Stimulated activated CD4-positive, alpha-beta T cell treated with anti-CD3 and anti-CD28 coated beads, Interleukin-1b, Interleukin-23, amount 100 ng/mL, for 24 hours (primary cell): ENCODE measurements around the gene ZBTB48.

Source experiments
- DNase-seq, 4 experiments: peaks; one replicate each; pipeline ENCODE4 v3.0.0-alpha.2; 2020; ENCODE audit warnings: low read depth in 4 of 4, low spot score in 1 of 4

Gene ZBTB48

DNA sequence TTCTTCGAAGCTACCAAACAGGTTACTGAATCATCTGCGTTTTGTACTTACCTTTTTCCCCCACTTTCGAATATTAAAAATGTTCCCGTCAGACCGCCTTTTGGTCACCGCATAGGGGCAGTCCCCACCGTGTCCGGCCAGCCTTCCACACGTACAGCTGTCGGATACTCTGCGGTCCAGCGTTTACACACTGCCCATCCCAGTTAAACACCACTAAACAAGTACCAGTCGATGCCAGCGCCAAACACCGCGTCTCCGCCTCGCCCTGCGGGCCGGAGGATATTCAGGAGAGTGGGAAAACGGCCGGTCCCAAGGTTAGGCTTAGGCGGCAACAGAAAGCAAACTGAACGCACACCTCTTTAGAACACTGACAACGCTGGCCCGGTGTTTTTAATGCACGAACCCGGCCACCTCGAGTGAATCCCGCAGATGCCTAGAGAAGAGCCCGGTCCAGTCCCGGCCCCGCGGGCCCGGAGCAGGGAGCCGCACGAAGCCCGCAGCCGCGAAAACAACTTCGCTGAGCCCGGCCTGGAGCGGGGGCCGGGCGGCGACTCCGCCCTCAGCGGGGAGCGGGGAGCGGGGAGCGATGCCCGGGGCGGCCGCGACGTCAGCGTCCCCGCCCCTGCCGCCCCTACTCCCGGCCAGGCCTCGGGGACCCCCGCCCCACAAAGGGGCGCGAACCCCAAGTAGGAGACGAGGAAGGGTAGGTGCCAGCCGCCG, 33.0 kb downstream of the ZBTB48 start:
- DNase-seq: no peak

DNA sequence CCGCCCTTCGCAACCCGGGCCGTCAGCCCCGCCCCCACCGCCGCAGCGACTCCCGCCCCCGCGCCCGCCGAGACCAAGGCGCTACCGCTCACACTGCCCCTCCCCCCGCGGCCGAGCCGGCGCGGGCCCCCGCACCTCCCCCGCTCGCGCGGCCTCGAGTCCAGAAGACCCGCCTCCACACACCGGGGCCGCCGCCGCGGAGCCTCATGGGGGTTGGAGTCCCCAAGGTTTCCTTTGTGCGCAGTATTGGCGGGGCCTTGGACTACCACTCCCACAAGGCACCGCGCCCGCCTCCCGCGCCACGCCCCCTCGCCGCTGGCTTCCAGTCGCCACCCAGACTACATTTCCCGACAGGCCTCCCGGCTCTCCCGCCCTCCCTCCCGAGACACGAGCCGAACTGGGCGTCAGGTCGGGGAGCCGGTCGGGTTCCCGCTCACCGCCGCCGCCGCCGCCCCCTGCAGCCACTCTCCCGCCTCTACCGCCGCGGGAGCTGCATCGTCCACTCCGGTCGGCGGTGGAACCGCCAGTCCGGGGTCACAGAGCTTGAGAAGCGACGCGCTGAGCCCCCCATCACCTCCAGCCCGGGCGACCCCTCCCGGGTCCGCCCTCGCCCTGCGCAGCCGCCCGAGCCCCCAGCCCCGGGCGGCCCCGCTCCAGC, 33.7 kb downstream of the ZBTB48 start, which contains the start of gene PHF13:
TSS of gene PHF13 (plus strand) at position 371 of the 658 bp plus-strand sequence. CDS start 336 bp downstream, outside the sequence.
- DNase-seq: peak; percentile 97 to 100 (median 98)

DNA sequence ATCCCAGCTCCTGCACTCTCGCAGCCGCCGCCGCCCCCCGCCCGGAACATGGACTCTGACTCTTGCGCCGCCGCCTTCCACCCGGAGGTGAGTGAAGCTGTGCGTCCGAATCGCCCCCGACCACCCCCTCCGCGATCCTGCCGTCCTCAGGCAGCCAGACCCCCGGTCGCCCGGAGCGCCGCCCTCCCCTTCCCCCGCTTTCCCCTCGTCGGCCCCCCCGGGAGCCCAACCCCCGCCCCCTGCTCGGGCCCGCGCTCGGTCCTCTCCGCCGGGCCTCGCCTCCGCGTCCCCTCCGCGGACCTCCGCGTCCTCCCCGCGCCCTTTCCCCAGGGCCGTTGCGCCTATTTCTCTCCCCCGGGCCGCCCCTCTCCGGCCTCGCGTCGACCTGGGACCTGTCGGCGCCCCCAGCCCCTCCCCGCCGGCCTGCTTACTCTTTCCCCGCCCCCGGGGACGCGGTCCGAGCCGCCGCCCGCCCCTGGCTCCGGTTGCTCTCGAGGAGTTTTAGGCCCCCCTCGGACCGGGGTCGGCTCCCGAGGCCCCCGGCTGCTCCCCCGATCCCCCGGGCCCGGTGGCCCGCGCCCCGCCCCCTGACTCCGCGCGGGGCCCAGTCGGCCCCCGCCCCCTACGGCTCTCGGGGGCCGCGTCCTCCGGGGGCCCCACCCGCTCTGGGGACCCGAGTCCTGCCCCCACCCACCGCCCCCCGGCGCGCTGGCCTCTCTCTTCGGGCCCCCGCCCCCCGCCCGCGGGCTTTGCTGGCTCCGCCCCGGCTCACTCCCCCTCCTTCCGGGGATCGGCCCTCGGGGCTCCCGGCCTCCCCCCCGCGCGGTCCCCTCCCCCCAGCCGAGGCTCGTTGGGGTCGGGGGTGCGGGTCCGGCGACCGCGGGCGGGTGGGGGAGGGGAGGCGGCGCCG, 34.5 kb downstream of the ZBTB48 start:
- DNase-seq: no peak

DNA sequence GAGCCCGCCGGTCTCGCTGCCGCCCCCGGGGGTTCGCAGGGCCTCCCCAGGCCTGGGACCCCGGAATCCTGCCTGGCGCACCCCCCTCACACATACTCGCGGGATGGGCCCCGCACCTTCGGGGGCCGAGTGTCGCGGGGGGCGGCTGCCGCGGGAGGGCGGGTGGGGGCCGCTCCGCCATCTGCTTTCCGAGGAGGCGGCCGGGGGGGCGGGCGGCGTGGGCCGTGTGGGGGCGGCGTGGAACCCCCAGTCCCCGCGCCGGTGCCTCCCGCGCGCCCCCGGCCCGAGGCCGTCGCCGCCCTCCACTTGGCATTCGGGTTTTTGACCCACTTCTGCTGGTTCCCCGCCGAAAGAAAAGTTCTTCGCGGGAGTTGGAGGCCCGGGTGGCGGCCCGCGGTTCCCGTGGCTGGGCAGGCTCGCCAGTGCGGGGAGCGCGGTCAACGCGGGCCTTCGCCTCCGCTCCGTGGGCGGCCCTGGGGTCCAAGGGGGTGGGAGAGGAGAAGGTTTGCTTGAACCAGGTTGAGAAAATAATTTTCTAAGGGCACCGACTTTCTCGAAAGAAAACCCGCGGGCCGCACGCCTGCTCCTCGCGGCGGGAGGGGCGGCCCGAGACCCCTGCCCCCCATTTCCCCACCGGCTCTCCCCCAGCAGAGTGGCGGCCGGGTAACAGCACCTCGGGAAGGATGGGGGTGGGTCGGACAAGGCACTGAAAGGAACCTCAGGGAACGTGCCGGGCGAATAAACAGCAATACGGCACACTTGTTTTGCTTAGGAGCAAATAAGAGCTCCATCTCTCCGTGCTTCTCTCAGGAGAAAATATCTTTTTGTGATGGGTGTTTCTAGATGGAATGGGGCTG, 35.4 kb downstream of the ZBTB48 start:
- DNase-seq: no peak

DNA sequence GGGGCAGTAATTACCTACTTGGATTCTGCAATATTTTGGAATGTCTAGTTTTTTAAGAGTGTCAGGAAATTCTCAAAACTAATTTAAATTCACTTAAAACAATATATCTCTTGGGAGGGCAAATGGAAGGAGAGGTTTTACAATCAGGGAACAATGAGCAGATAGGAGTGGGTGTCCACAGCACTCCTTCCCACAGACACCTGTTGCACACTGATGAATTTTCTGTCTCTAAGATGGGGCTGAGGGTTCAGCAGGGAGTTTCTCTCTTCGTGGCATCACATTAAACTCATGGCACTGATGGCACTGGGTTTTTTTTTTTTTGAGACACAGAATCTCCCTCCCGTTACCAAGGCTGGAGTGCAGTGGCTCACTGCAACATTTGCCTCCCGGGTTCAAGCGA, 39.3 kb downstream of the ZBTB48 start:
- no peak for DNase-seq

DNA sequence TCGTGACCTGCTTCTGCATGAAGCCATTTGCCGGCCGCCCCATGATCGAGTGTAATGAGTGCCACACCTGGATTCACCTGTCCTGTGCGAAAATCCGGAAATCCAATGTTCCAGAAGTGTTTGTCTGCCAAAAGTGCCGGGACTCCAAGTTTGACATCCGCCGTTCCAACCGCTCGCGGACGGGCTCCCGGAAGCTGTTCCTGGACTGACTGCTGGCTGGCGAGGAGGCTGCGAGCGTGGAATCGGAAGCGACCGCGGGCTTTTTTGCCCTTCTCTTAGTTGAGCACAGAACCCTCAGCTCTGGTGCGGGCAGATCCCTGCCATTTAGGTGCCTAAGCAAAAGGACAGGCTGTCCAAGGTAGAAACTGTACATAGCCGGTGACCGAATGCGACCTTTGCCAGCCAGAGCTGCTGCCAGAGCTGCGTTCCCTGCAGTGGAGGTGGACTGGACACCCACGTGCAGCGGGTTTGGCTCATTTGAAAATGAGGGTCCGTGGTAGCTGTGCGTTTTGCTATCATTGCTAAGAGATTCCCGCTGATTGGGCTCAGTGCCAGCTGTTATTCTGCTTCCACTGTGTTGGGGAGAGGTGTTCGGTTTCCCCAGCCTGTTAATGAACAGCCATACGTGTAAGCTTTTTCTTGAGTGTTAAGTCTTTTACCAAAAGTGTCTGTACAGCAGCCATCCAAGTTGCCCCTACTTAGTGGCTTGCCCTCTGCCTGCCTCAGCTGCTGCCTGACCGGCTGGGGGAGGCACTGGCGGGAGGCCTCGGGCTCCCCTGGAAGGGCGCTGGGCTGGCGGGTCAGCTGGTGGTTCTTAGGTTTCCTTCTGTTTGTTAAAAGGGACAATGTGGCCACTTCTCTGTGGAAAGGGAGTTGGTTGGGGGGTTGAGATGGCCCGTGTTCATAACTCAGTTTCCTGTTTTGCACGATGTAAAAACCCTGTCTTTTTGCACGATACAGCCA, 41.9 kb downstream of the ZBTB48 start:
- DNase-seq: no peak

DNA sequence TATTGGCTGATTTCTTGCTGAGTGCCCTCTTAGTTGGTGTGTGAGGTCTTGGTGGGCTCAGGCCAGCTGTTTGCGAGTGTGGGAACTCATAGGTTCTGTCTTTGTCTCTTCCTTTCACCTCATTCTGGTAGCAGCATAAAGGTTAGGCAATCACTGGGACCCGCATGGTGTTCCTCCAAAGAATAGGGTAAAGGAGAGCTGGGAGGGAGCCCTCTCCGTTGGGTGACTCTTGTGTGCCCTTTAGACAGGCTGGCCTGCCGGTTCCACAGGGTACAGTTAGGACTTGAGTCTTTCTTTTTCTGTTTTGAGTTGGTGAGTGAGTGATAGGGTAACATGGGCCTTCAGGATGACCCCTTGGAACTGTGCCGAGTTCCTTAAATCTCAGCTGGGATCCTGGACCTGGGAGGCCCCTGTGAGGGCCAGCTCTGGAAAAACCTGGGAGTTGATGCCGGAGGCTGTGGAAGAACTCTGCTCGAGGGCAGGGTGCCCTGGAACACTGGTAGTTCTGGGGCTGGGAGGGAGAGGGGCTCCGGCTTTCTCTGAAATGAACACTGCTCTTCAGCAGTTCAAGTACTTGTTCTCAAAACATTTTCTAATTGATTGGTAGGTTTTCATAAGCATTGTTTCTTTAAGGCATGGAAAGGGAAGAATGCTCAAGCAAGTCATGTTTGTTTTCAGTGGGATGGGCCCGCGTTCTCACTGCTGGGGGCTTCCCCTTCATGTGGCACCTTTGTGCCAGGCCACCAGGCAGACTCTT, 42.8 kb downstream of the ZBTB48 start:
- no peak for DNase-seq

DNA sequence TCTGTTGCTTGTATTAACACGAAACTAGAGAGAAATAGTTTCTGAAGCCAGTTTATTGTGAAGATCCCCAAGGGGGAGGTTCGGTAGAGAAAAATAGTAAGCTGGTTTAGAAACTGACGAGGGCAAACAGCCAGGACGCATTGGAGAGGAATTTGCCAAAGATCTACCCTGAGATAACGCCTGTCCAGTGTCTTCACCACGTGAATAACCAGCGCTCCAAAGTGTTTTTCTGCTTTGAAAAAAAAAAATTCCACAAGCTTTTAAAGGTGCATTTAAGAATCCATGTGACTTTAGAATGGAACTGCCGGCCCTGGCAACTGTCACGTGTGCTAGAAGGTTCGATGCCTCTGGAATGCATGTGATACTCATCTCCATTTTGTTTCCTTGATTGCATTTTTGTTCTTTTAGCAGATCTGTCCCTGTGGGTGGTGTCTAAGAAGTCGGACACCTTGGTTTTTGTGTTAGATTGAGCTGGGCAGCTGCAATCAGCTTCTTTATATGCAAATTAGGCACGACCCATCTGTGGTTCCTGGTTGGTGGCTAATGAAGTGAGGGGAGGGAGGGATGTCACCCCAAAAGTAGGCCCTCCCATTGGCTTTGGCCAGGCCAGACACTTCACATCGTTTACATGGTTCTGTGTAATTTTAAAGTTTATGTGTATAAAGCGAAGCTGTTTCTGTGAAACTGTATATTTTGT, 43.6 kb downstream of the ZBTB48 start:
- no peak for DNase-seq

DNA sequence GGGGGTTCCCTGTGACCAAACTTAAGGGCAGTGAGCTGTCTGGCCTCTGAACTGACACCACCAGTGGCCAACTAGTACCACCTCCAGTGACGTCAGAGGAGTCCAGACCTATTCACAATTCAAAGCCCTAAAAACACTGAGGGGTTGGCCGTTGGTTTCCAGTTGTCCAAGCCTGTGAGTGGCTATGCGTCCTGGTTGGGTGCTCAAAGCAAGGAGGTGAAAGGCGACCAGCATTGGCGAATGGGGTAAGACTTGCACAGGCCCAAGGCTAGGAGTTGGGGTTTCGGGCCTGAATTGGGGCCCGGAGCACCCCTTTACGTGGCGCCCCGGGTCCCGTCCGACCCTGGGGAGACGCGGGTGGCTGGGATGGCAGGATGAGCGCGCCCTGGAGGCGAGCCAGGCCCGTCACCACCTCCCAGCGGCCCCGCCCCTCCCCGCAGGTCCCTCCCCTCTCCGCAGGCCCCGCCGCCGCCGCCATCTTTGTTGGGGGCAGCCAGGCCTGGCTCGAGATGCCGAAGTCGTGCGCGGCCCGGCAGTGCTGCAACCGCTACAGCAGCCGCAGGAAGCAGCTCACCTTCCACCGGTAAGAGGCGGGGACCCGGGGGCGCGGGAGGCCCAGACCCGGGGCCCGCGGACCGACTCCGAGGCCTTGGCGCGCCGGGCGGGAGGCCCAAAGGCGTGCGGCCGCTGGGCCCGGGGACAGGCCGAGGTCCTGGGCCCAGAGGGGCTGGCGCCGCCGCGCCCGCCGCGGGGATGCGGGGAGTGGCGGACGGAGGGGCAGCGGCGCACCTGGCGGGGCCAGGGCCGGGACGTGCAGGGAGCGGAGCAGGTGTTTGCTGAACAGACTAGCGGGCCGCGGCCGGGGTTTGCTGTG, 45.2 kb downstream of the ZBTB48 start, which contains the start of gene THAP3:
TSS of gene THAP3 (plus strand) at position 159 of the 874 bp plus-strand sequence. CDS start at position 510, 351 bp downstream.
- DNase-seq: peak; percentile 83 to 86 (median 84)

DNA sequence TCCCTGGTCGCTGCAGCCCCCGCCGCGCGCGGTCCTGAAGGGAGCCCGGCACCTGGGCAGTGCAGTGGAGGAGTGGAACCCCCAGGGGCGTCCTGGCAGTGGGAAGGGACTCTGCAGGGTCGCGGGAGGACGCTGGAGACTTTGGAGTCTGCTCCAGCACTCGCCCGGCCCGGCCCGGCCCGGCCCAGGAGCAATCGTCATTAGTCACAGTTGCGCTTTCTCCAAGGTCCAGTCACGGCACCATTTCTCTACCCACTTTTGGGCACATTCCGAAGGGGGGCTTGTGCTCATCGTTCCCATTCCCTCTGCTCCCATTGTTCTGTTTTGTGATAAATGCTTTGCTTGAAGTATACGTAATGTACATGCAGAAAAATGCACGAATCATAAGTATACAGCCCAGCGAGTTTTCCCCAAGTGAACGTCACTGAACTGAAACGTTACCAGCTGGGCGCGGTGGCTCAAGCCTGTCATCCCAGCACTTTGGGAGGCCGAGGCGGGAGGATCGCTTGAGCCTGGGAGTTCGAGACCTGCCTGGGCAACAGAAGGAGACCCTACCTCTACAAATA, 45.9 kb downstream of the ZBTB48 start:
- no peak for DNase-seq

DNA sequence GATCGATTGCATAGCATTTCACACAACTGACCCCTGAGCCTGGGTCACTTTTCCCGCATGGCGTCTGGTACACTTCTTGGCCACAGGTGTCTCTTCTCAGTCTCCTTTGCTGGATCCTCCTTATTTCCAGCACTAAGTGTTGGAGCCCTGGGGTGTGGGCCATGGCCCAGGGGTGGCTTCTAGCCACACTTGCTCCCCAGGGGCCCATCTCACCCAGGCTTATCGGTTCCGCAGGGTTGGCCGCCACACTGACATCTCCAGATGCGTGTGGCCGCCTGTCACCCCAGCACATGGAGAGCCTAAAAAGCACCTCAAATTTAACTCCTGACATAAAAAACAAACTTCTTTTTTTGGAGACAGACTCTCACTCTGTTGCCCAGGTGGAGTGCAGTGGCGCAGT, 47.2 kb downstream of the ZBTB48 start:
- DNase-seq: no peak

DNA sequence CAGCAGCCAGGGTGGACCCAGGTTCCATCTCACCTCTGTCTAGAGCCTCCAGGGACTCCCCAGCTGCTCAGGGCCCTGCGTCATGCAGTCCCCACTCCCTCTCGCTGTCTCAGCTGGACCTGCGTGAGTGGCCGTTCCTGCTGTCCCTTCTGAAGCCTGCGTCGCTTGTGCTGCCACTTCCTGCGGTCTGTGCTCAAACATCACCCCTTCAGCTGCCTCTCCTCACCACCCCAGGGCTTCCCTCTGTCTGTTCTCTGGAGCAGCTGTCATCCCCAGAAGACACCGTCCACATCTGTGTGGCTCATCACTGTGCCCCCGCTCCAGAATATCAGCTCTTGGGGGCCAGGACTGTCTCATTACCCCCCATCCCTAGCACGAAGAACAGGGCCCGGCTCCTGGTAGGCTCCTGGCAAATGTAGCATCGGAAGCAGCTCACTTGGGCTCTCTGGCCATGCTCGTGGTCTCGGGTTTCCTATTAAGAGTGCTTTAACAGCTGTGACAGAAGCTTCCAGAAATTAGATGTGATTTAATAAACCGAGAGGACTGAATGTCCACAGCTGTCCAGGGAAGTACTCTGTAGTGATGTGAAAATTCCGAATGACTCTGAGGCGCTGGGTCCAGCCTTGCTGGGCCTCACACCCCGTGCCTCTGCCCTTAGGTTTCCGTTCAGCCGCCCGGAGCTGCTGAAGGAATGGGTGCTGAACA, 48.2 kb downstream of the ZBTB48 start:
- no peak for DNase-seq

DNA sequence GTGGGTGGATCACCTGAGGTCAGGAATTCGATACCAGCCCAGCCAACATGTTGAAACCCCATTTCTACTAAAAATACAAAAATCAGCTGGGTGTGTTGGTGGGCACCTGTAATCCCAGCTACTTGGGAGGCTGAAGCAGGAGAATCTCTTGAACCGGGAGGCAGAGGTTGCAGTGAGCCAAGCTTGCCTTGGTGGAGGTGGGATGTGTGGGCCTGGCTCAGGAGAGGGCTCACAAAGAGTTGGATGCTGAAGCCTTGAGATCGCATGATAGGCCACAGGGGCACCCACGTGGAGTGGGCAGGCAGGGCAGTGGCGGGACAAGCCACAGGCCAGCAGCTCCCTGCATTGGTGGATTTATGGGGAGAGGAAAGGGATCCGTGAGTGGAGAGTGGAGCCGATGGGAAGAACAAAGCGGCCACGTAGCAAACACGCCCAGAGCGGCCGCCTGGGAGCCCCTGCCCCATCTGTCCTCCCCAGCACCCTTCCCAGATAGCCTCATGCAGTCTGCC, 49.2 kb downstream of the ZBTB48 start:
- no peak for DNase-seq

DNA sequence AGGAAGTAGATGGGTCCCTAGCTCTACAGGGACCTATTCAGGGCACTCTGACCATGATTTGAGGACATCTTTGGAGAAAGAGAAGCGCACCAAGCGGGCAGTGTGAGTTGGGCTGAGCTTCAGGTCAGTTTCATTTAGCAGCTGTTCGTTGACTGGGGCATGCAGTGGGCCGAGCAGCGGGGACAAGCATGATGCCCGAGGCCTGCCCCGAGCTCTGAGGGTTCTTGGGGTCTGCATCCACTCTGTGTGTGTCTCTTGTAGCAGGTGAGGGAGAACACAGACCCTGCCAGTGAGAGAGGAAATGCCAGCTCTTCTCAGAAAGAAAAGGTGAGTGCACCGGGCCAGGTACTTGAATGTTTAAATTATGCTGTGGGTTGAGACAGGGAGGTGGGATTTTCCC, 50.2 kb downstream of the ZBTB48 start:
- no peak for DNase-seq

DNA sequence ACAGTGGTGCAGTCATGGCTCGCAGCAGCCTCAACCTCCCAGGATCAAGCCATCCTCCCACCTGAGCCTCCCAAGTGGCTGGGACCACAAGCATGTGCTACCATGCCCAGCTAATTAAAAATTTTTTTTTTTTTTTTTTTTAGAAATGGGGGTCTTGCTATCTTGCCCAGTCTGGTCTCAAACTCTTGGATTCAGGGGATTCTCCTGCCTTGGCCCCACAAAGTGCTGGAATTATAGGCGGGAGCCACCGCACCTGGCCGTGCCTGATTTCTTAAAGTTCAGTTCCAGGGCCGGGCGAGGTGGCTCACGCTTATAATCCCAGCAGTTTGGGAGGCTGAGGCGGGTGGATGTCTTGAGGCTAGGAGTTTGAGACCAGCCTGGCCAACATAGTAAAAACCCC, 51.3 kb downstream of the ZBTB48 start:
- DNase-seq: no peak
